ENCODE data around the gene KRTAP16-1. TPM values are rescaled to one million over a fixed set of nuclear protein-coding genes. Genes with fewer than 3 reads are reported as not detected.

KRTAP16-1 gene
- total and polyA plus RNA-seq, 2 of the 13 experiments (the other 11 are each of a cell fraction or from before 2014, with no cell fraction given): not detected

DNA sequence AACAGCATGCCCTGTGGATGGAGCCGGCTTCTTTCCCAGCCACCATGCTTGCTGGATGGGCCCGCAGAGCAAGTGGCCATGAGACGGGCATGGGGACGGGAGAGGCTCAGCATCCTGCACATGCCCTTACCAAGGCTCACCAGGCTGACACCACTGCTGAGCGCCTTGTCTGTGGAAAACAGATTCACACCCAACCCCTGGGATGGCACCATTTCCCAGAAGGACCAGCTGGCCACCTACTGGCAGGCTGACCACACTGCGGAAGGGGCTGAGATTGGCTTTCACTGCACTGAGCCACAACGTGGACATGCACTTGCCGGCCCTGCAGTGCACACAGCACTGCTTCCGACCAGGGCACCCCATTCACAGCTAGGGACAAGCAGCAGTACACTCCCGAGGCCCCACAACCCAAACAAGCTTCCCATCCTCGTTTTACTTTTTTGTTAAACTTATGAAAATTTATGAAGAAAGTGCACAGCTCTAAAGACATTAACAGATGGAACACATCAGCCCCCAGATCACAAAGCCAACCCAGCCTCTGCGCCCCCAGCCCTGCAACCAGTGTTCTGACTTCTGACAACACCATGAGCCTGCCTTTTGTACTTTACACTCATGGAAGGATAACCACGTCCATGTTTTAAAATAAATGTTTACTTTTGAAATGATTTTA lies 20.3 kb upstream of the KRTAP16-1 start (continued):
- TF ChIP-seq ZNF264 (CRISPR knock-in tag; IDR thresholded peaks at IDR 0.05) (no peak), TEAD2 (CRISPR knock-in tag; IDR thresholded peaks at IDR 0.05) (no peak), HES4 (CRISPR knock-in tag; IDR thresholded peaks at IDR 0.05; ENCODE audit: borderline replicate concordance) (no peak), FOSL2 (CRISPR knock-in tag; IDR thresholded peaks at IDR 0.05) (peak; percentile 44), AKAP8 (CRISPR knock-in tag; IDR thresholded peaks at IDR 0.05) (no peak), ZNF550 (CRISPR knock-in tag; IDR thresholded peaks at IDR 0.05; ENCODE audit: borderline replicate concordance) (no peak), ELF1 (CRISPR knock-in tag; IDR thresholded peaks at IDR 0.05) (peak; percentile 44; the same call in 1 of the 2 replicates), ZNF790 (CRISPR knock-in tag; IDR thresholded peaks at IDR 0.05; ENCODE audit: borderline replicate concordance) (no peak), PITX1 (CRISPR knock-in tag; IDR thresholded peaks at IDR 0.05) (peak; percentile 31; the same call in 1 of the 2 replicates), RFXANK (CRISPR knock-in tag; IDR thresholded peaks at IDR 0.05) (no peak), DMAP1 (CRISPR knock-in tag; IDR thresholded peaks at IDR 0.05) (no peak), IKZF4 (CRISPR knock-in tag; IDR thresholded peaks at IDR 0.05; ENCODE audit: borderline replicate concordance, low read depth, not compliant biosample characterization) (no peak), NFYC (CRISPR knock-in tag; IDR thresholded peaks at IDR 0.05) (no peak), ZNF468 (CRISPR knock-in tag; IDR thresholded peaks at IDR 0.05) (no peak), KLF15 (CRISPR knock-in tag; IDR thresholded peaks at IDR 0.05; ENCODE audit: borderline replicate concordance) (no peak), ZNF570 (CRISPR knock-in tag; IDR thresholded peaks at IDR 0.05; ENCODE audit: borderline replicate concordance) (no peak), ZMAT3 (CRISPR knock-in tag; conservative IDR thresholded peaks at IDR 0.05) (no peak), KDM5A (IDR thresholded peaks at IDR 0.05; ENCODE audit: borderline replicate concordance, low read length) (no peak), LCORL (IDR thresholded peaks at IDR 0.05) (no peak), LCORL (CRISPR knock-in tag; IDR thresholded peaks at IDR 0.05) (no peak), ZFP37 (CRISPR knock-in tag; IDR thresholded peaks at IDR 0.05; ENCODE audit: borderline replicate concordance) (no peak), ZNF562 (CRISPR knock-in tag; IDR thresholded peaks at IDR 0.05; ENCODE audit: borderline replicate concordance) (no peak)
- TF ChIP-seq, protein P1, sequence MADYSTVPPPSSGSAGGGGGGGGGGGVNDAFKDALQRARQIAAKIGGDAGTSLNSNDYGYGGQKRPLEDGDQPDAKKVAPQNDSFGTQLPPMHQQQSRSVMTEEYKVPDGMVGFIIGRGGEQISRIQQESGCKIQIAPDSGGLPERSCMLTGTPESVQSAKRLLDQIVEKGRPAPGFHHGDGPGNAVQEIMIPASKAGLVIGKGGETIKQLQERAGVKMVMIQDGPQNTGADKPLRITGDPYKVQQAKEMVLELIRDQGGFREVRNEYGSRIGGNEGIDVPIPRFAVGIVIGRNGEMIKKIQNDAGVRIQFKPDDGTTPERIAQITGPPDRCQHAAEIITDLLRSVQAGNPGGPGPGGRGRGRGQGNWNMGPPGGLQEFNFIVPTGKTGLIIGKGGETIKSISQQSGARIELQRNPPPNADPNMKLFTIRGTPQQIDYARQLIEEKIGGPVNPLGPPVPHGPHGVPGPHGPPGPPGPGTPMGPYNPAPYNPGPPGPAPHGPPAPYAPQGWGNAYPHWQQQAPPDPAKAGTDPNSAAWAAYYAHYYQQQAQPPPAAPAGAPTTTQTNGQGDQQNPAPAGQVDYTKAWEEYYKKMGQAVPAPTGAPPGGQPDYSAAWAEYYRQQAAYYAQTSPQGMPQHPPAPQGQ (CRISPR knock-in tag; IDR thresholded peaks at IDR 0.05; ENCODE audit: borderline replicate concordance): no peak
- TF ChIP-seq, protein P2, sequence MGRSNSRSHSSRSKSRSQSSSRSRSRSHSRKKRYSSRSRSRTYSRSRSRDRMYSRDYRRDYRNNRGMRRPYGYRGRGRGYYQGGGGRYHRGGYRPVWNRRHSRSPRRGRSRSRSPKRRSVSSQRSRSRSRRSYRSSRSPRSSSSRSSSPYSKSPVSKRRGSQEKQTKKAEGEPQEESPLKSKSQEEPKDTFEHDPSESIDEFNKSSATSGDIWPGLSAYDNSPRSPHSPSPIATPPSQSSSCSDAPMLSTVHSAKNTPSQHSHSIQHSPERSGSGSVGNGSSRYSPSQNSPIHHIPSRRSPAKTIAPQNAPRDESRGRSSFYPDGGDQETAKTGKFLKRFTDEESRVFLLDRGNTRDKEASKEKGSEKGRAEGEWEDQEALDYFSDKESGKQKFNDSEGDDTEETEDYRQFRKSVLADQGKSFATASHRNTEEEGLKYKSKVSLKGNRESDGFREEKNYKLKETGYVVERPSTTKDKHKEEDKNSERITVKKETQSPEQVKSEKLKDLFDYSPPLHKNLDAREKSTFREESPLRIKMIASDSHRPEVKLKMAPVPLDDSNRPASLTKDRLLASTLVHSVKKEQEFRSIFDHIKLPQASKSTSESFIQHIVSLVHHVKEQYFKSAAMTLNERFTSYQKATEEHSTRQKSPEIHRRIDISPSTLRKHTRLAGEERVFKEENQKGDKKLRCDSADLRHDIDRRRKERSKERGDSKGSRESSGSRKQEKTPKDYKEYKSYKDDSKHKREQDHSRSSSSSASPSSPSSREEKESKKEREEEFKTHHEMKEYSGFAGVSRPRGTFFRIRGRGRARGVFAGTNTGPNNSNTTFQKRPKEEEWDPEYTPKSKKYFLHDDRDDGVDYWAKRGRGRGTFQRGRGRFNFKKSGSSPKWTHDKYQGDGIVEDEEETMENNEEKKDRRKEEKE (IDR thresholded peaks at IDR 0.05): no peak
- TF ChIP-seq, protein P3, sequence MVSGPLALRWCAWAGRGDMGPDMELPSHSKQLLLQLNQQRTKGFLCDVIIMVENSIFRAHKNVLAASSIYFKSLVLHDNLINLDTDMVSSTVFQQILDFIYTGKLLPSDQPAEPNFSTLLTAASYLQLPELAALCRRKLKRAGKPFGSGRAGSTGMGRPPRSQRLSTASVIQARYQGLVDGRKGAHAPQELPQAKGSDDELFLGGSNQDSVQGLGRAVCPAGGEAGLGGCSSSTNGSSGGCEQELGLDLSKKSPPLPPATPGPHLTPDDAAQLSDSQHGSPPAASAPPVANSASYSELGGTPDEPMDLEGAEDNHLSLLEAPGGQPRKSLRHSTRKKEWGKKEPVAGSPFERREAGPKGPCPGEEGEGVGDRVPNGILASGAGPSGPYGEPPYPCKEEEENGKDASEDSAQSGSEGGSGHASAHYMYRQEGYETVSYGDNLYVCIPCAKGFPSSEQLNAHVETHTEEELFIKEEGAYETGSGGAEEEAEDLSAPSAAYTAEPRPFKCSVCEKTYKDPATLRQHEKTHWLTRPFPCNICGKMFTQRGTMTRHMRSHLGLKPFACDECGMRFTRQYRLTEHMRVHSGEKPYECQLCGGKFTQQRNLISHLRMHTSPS (CRISPR knock-in tag; IDR thresholded peaks at IDR 0.05; ENCODE audit: low read depth): no peak
- TF ChIP-seq, protein P4, sequence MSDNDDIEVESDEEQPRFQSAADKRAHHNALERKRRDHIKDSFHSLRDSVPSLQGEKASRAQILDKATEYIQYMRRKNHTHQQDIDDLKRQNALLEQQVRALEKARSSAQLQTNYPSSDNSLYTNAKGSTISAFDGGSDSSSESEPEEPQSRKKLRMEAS (IDR thresholded peaks at IDR 0.05): peak; percentile 26; the same call in 1 of the 2 replicates

All from HepG2 (cell line).